ENCODE measurements around the gene DHRSX. TPM values are rescaled to one million over a fixed set of nuclear protein-coding genes. Genes with fewer than 3 reads are reported as not detected.
"Not testable (repeated sequence)": the region's sequence is repeated elsewhere in the genome, so short reads cannot be mapped to it uniquely, and the experiment has no call there.

Gene DHRSX
- total RNA-seq, 4 donors from 2014 or later: 19.6 to 22.4 (median 21.0) TPM

- 76% methylated on average over 5 of the region's 5 CpGs for WGBS
- TF ChIP-seq POLR2AphosphoS5 (IDR thresholded peaks at IDR 0.05) (no peak), CTCF (IDR thresholded peaks at IDR 0.05) (no peak), EP300 (IDR thresholded peaks at IDR 0.05) (no peak), POLR2A (IDR thresholded peaks at IDR 0.05; ENCODE audit: low read depth) (no peak)
- intact Hi-C loops (cut with DNase I): no loop called here
- H3K36me3 ChIP-seq: peaks cover 0 to 13% (median 0%) of the 10 kb centered on the region in 4 donors
- DNase-seq (ENCODE audit: extremely low spot score): no peak
- no peak overlapping the region for H3K4me3 ChIP-seq
- H3K9me3 ChIP-seq: no peaks in the 10 kb centered on the region
- no peak overlapping the region for H3K27ac ChIP-seq (replicated peaks in 1 of 4)
- no peaks in the 10 kb centered on the region for H3K27me3 ChIP-seq
- no peaks in the 10 kb centered on the region for H3K4me1 ChIP-seq
These were observed 131.6 kb downstream of the DHRSX start for GRCh38 chrX:2369206-2369605.

GRCh38 chrX:2360731-2361130 lies 140.0 kb downstream of the DHRSX start:
- TF ChIP-seq POLR2AphosphoS5 (IDR thresholded peaks at IDR 0.05) (no peak), CTCF (IDR thresholded peaks at IDR 0.05) (no peak), POLR2A (IDR thresholded peaks at IDR 0.05; ENCODE audit: low read depth) (no peak), EP300 (IDR thresholded peaks at IDR 0.05) (no peak)
- Histone ChIP-seq H3K27me3 (no peaks in the 10 kb centered on the region), H3K9me3 (no peaks in the 10 kb centered on the region), H3K4me3 (no peak overlapping the region), H3K27ac (replicated peaks in 1 of 4) (no peak overlapping the region), H3K36me3 (no peaks in the 10 kb centered on the region), H3K4me1 (no peaks in the 10 kb centered on the region)
- intact Hi-C loops (cut with DNase I): no loop called here
- 94% methylated on average over 9 of the region's 9 CpGs for WGBS
- DNase-seq (ENCODE audit: extremely low spot score): no peak

- H3K9me3 ChIP-seq; intact Hi-C loops (cut with DNase I); H3K4me3 ChIP-seq; H3K27me3 ChIP-seq; H3K36me3 ChIP-seq; DNase-seq (ENCODE audit: extremely low spot score); H3K4me1 ChIP-seq; H3K27ac ChIP-seq (replicated peaks in 1 of 4): not testable (repeated sequence)
- 97% methylated on average over 4 of the region's 4 CpGs for WGBS
These were observed 141.3 kb downstream of the DHRSX start for GRCh38 chrX:2359522-2359921.

- Histone ChIP-seq H3K9me3 (no peaks in the 10 kb centered on the region), H3K27me3 (no peaks in the 10 kb centered on the region), H3K4me3 (no peak overlapping the region), H3K36me3 (peaks cover 0 to 3% (median 0%) of the 10 kb centered on the region in 4 donors), H3K27ac (replicated peaks in 1 of 4) (no peak overlapping the region), H3K4me1 (no peaks in the 10 kb centered on the region)
- WGBS: 91% methylated on average over 19 of the region's 19 CpGs
- intact Hi-C loops (cut with DNase I): no loop called here
- TF ChIP-seq EP300 (IDR thresholded peaks at IDR 0.05): no peak
- TF ChIP-seq CTCF (IDR thresholded peaks at IDR 0.05): no peak
- TF ChIP-seq POLR2AphosphoS5 (IDR thresholded peaks at IDR 0.05): no peak
- no peak for TF ChIP-seq POLR2A (IDR thresholded peaks at IDR 0.05; ENCODE audit: low read depth)
- DNase-seq (ENCODE audit: extremely low spot score): no peak
These were observed 148.5 kb downstream of the DHRSX start for GRCh38 chrX:2351999-2352995.

GRCh38 chrX:2351321-2351720 lies 149.5 kb downstream of the DHRSX start:
- H3K9me3 ChIP-seq: no peaks in the 10 kb centered on the region
- no peaks in the 10 kb centered on the region for H3K27me3 ChIP-seq
- no peak overlapping the region for H3K27ac ChIP-seq (replicated peaks in 1 of 4)
- no peak for DNase-seq (ENCODE audit: extremely low spot score)
- no peak overlapping the region for H3K4me3 ChIP-seq
- peaks cover 0 to 3% (median 0%) of the 10 kb centered on the region in 4 donors for H3K36me3 ChIP-seq
- no peaks in the 10 kb centered on the region for H3K4me1 ChIP-seq
- intact Hi-C loops (cut with DNase I): no loop called here
- TF ChIP-seq EP300 (IDR thresholded peaks at IDR 0.05) (no peak), POLR2AphosphoS5 (IDR thresholded peaks at IDR 0.05) (no peak), CTCF (IDR thresholded peaks at IDR 0.05) (no peak), POLR2A (IDR thresholded peaks at IDR 0.05; ENCODE audit: low read depth) (no peak)

- intact Hi-C loops (cut with DNase I): not testable (repeated sequence)
These were observed 150.1 kb downstream of the DHRSX start for GRCh38 chrX:2350703-2351102.

GRCh38 chrX:2350036-2350435 lies 150.7 kb downstream of the DHRSX start:
- H3K4me3 ChIP-seq; DNase-seq (ENCODE audit: extremely low spot score); intact Hi-C loops (cut with DNase I); H3K27me3 ChIP-seq; H3K36me3 ChIP-seq; H3K27ac ChIP-seq (replicated peaks in 1 of 4); H3K4me1 ChIP-seq; H3K9me3 ChIP-seq: not testable (repeated sequence)
- 96% methylated on average over 9 of the region's 9 CpGs for WGBS

More at GRCh38 chrX:2350703-2351102, 150.1 kb downstream of the DHRSX start:
- H3K9me3 ChIP-seq; H3K27ac ChIP-seq (replicated peaks in 1 of 4); H3K36me3 ChIP-seq; H3K27me3 ChIP-seq; DNase-seq (ENCODE audit: extremely low spot score); H3K4me1 ChIP-seq; H3K4me3 ChIP-seq: not testable (repeated sequence)
- 98% methylated on average over 4 of the region's 4 CpGs for WGBS

All from esophagus muscularis mucosa (tissue), 4 donors.